Endothelial cell of umbilical vein (primary cell): ENCODE results near the gene CCDC81. TPM values are rescaled to one million over a fixed set of nuclear protein-coding genes. Genes with fewer than 3 reads are reported as not detected.

Experiments used
- BruUV-seq: library from RNA; stranded (reverse); fragments of 400-500 nt; replicated peaks from 2 replicates; lab custom pipeline; 2021; lab: Mats Ljungman, UMichigan
- CTCF ChIA-PET: fragments of 300-600, 350-600 bp; sonication (Branson Sonifier 250); formaldehyde crosslinking; loops from one replicate; lab custom pipeline; 2021; ENCODE audit warnings: antibody characterized with exemption, inconsistent platforms; lab: Charles Lee
- POLR2A ChIA-PET: fragments of 300-600, 350-600 bp; sonication (Branson Sonifier 250); formaldehyde crosslinking; loops from one replicate; lab custom pipeline; 2021; ENCODE audit warnings: antibody characterized with exemption, inconsistent platforms; lab: Charles Lee
- DNase-seq: peaks from one replicate; pipeline ENCODE4 v3.0.0-alpha.2; 2011; ENCODE audit warnings: low read depth, low spot score
- FAIRE-seq: peaks from 2 replicates; lab custom pipeline; 2011; peaks lifted over from hg19 to GRCh38; lab: Jason Lieb, UNC
- H2AFZ ChIP-seq: 2 replicates; pipeline ENCODE4 v1.6.0; 2012; ENCODE audit warnings: low read depth, low read length, control low read depth, inconsistent platforms
- H3K27ac ChIP-seq: 2 replicates; pipeline ENCODE4 v1.5.1; 2011; ENCODE audit warnings: low read depth, mild to moderate bottlenecking, control low read depth, low read length, moderate library complexity; ENCODE audit not compliant: insufficient read depth
- H3K27me3 ChIP-seq, 2 experiments: 2 replicates each; pipeline versions ENCODE4 v1.6.0 to v1.6.1; 2011; ENCODE audit warnings: low read length in 2 of 2, mixed read lengths in 1 of 2; ENCODE audit not compliant: control insufficient read depth in 2 of 2, insufficient read depth in 2 of 2
- H3K36me3 ChIP-seq, 2 experiments: 2 replicates in 1 of 2; 3 replicates in 1 of 2; pipeline ENCODE4 v1.5.1; 2011; ENCODE audit warnings: low read length in 2 of 2, mild to moderate bottlenecking in 1 of 2, moderate library complexity in 1 of 2; ENCODE audit not compliant: control insufficient read depth in 2 of 2, insufficient read depth in 2 of 2; ENCODE audit errors: extremely low read depth in 1 of 2
- H3K4me1 ChIP-seq: 3 replicates; pipeline ENCODE4 v1.5.1; 2011; ENCODE audit warnings: mild to moderate bottlenecking, low read length; ENCODE audit not compliant: control insufficient read depth, insufficient read depth; ENCODE audit errors: extremely low read depth
- H3K4me2 ChIP-seq: 2 replicates; pipeline ENCODE4 v1.6.1; 2011; ENCODE audit warnings: low read length, control low read depth, mixed read lengths; ENCODE audit not compliant: insufficient read depth
- H3K4me3 ChIP-seq, 3 experiments: fragments of 200-600 bp in 1 of 3; sonication (generic), shearing (Covaris generic) in 1 of 3; replicated peaks in 1 of 3; 2 replicates each; pipeline ENCODE4 v1.5.1; 2011 to 2016; ENCODE audit warnings: control low read depth in 3 of 3, low read length in 3 of 3, mild to moderate bottlenecking in 2 of 3, inconsistent platforms in 1 of 3, low read depth in 1 of 3, moderate library complexity in 1 of 3; ENCODE audit not compliant: insufficient read depth in 1 of 3
- H3K79me2 ChIP-seq: 2 replicates; pipeline ENCODE4 v1.6.0; 2012; ENCODE audit warnings: low read length, inconsistent platforms; ENCODE audit not compliant: control insufficient read depth, insufficient read depth
- H3K9ac ChIP-seq: replicated peaks from 2 replicates; pipeline ENCODE3; 2011; ENCODE audit warnings: low read length, control low read depth; ENCODE audit not compliant: insufficient read depth; ENCODE audit errors: extremely low read depth
- H3K9me1 ChIP-seq: replicated peaks from 3 replicates; pipeline ENCODE4 v1.6.0; 2011; ENCODE audit warnings: mild to moderate bottlenecking, low read length; ENCODE audit not compliant: control insufficient read depth, insufficient read depth; ENCODE audit errors: extremely low read depth
- H3K9me3 ChIP-seq: replicated peaks from 2 replicates; pipeline ENCODE4 v1.5.1; 2012; ENCODE audit warnings: low read length, inconsistent platforms; ENCODE audit not compliant: control insufficient read depth, insufficient read depth
- H4K20me1 ChIP-seq: replicated peaks from 2 replicates; pipeline ENCODE3; 2011; ENCODE audit warnings: mild to moderate bottlenecking, low read length; ENCODE audit not compliant: control insufficient read depth, insufficient read depth; ENCODE audit errors: extremely low read depth
- EZH2 ChIP-seq: IDR thresholded peaks from 2 replicates; pipeline ENCODE4 v1.6.1; 2012; ENCODE audit warnings: borderline replicate concordance, low read depth, mild to moderate bottlenecking, moderate library complexity, low read length, inconsistent platforms; ENCODE audit not compliant: severe bottlenecking
- FOS ChIP-seq: IDR thresholded peaks from 2 replicates; pipeline ENCODE4 v1.6.1; 2011; ENCODE audit warnings: mild to moderate bottlenecking, low read length, moderate library complexity, borderline replicate concordance; ENCODE audit not compliant: insufficient read depth
- GATA2 ChIP-seq: IDR thresholded peaks from 2 replicates; pipeline ENCODE4 v1.7.0; 2011; ENCODE audit warnings: low read depth, mild to moderate bottlenecking, moderate library complexity, mixed read lengths, low read length; ENCODE audit not compliant: insufficient read length, insufficient read depth
- JUN ChIP-seq: IDR thresholded peaks from 2 replicates; pipeline ENCODE4 v1.6.1; 2011; ENCODE audit warnings: borderline replicate concordance, low read depth; ENCODE audit not compliant: insufficient read length, insufficient read depth
- MYC ChIP-seq: IDR thresholded peaks from one replicate; pipeline ENCODE4 v1.6.1; 2011; ENCODE audit warnings: mild to moderate bottlenecking, low read depth, low read length
- POLR2A ChIP-seq: IDR thresholded peaks from 2 replicates; pipeline ENCODE4 v1.6.1; 2012; ENCODE audit warnings: low read depth, mild to moderate bottlenecking, control low read depth, low read length
- POLR2AphosphoS5 ChIP-seq: IDR thresholded peaks from 2 replicates; pipeline ENCODE4 v1.6.1; 2012; ENCODE audit warnings: low read depth, mild to moderate bottlenecking, control low read depth, low read length, moderate library complexity; ENCODE audit not compliant: insufficient read depth
- dilution Hi-C: fragments of 300-500 bp; cut with MboI; formaldehyde crosslinking; loops from one replicate; pipeline ENCODE4 v1.15.0; 2019; ENCODE audit warnings: low sequenced_read_pairs; ENCODE audit not compliant: extremely low pct_ligation_motif_present
- intact Hi-C: fragments of 100-400 bp; cut with micrococcal nuclease; formaldehyde crosslinking; loops from one replicate; pipeline ENCODE4 v1.10.0; 2022
- polyA plus RNA-seq, 4 experiments: library from polyadenylated mRNA; depleted of rRNA in 3 of 4; stranded (reverse) in 3 of 4; unstranded in 1 of 4; fragments of >200 nt; gene quantifications; 2 replicates each; pipeline versions ENCODE4 v1.2.1 to v1.2.3, GENCODE V29; 2011 to 2012; ENCODE audit warnings: missing spikeins in 1 of 4
- total RNA-seq: library from RNA; stranded (reverse); gene quantifications from 2 replicates; pipeline ENCODE4 v1.2.3, GENCODE V29; 2021
- TF ChIP-seq, protein P1 (sequence below): IDR thresholded peaks from 2 replicates; pipeline ENCODE4 v1.6.1; 2011; ENCODE audit not compliant: insufficient read depth, insufficient read length
- TF ChIP-seq, protein P2 (sequence below), 2 donors: IDR thresholded peaks; 1 replicate in 1 of 2; 2 replicates in 1 of 2; pipeline ENCODE4 v1.5.1; 2011; ENCODE audit warnings: low read length in 2 of 2, mild to moderate bottlenecking in 2 of 2, moderate library complexity in 2 of 2, control low read depth in 1 of 2, inconsistent platforms in 1 of 2, low read depth in 1 of 2; ENCODE audit not compliant: insufficient read depth in 1 of 2; ENCODE audit errors: extremely low read depth in 1 of 2

Gene CCDC81
- total and polyA plus RNA-seq, 2 donors (not counting 3 experiments of a cell fraction or from before 2014, with no cell fraction given): 0.57 to 1.1 TPM

DNA sequence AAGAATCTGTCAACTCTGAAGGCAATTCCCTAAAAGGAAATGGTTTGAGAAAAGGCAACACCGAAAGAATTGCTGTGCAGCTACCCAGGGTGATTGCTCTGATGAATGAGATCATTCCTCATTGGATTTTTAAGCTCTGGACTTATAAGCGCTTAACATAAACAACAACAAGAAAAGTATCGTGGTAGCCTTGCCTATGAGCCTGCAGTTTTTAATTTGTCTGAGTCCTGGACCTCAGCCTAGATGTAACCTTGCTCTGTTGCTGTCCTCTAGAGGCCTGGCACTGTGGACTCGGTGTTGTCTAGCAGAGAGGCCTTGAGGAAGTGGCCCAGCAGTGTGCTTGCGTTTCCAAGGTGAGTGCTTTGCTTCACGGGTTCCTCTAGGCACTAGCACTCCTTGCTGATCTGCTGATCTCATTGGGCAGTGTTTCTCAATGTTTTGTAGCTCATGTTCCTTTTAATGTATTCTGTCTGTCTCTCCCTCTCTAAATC lies 20.4 kb downstream of the CCDC81 start:
- POLR2A ChIA-PET: no interaction called here
- Histone ChIP-seq H3K4me2 (no peak overlapping the region), H2AFZ (peak overlapping the region; percentile 81), H3K4me1 (peaks cover 34% of the 10 kb centered on the region), H4K20me1 (no peaks in the 10 kb centered on the region), H3K27me3 (no peaks in the 10 kb centered on the region), H3K9me1 (no peaks in the 10 kb centered on the region), H3K9ac (no peak overlapping the region), H3K9me3 (no peaks in the 10 kb centered on the region), H3K4me3 (no peak overlapping the region), H3K36me3 (no peaks in the 10 kb centered on the region), H3K27ac (no peak overlapping the region), H3K79me2 (no peaks in the 10 kb centered on the region)
- BruUV-seq: no TSS peak
- CTCF ChIA-PET: interaction anchor here (0.9 to 3.3 kb wide), 3 partner anchors 13 to 35 kb away, joined by 3 to 13 read pairs (median 10); no protein-coding TSS in a partner anchor
- dilution Hi-C loops (no loop called here), intact Hi-C loops (no loop called here)
- peak; percentile 44 for FAIRE-seq
- TF ChIP-seq POLR2A (no peak), EZH2 (no peak), MYC (no peak), GATA2 (no peak), JUN (no peak), FOS (no peak), POLR2AphosphoS5 (no peak)
- TF ChIP-seq, protein P1, sequence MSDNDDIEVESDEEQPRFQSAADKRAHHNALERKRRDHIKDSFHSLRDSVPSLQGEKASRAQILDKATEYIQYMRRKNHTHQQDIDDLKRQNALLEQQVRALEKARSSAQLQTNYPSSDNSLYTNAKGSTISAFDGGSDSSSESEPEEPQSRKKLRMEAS: no peak
- TF ChIP-seq, protein P2, sequence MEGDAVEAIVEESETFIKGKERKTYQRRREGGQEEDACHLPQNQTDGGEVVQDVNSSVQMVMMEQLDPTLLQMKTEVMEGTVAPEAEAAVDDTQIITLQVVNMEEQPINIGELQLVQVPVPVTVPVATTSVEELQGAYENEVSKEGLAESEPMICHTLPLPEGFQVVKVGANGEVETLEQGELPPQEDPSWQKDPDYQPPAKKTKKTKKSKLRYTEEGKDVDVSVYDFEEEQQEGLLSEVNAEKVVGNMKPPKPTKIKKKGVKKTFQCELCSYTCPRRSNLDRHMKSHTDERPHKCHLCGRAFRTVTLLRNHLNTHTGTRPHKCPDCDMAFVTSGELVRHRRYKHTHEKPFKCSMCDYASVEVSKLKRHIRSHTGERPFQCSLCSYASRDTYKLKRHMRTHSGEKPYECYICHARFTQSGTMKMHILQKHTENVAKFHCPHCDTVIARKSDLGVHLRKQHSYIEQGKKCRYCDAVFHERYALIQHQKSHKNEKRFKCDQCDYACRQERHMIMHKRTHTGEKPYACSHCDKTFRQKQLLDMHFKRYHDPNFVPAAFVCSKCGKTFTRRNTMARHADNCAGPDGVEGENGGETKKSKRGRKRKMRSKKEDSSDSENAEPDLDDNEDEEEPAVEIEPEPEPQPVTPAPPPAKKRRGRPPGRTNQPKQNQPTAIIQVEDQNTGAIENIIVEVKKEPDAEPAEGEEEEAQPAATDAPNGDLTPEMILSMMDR (IDR thresholded peaks at IDR 0.05; ENCODE audit: extremely low read depth in 1 of 2, insufficient read depth in 1 of 2, low read depth in 1 of 2, low read length in 2 of 2): no peak
- peak; percentile 13 for DNase-seq
